NCI-H748 treated with DMSO at 0.1 percent for 48 hours (cell line): ENCODE measurements around the gene FAT4.

Experiments used
- DNase-seq: peaks from one replicate; lab custom pipeline; 2025; lab: John Stamatoyannopoulos, UW

FAT4 gene

GRCh38 chr4:125314676-125315575 lies at the start of gene FAT4:
TSS of gene FAT4 (plus strand) at chr4:125314955. CDS start at chr4:125316412, 1,457 bp downstream.
- DNase-seq: peak; percentile 44

- DNase-seq: no peak
These were observed 48.9 kb upstream of the FAT4 start for GRCh38 chr4:125265846-125266245.

GRCh38 chr4:125266901-125267604 lies 47.7 kb upstream of the FAT4 start:
- DNase-seq: no peak

- DNase-seq: no peak
These were observed 47.1 kb upstream of the FAT4 start for GRCh38 chr4:125267630-125268029.

- no peak for DNase-seq
These were observed 46.5 kb upstream of the FAT4 start for GRCh38 chr4:125268068-125268755.

- no peak for DNase-seq
These were observed 37.9 kb upstream of the FAT4 start for GRCh38 chr4:125276811-125277210.

- DNase-seq: no peak
These were observed 37.0 kb upstream of the FAT4 start for GRCh38 chr4:125277790-125278189.

GRCh38 chr4:125280892-125281403 lies 33.8 kb upstream of the FAT4 start:
- DNase-seq: no peak

- no peak for DNase-seq
These were observed 31.0 kb upstream of the FAT4 start for GRCh38 chr4:125283707-125284279.

GRCh38 chr4:125297116-125297515 lies 17.6 kb upstream of the FAT4 start:
- DNase-seq: no peak

- DNase-seq: no peak
These were observed 11.7 kb upstream of the FAT4 start for GRCh38 chr4:125303058-125303457.

GRCh38 chr4:125303821-125304220 lies 10.9 kb upstream of the FAT4 start:
- DNase-seq: no peak

- DNase-seq: no peak
These were observed 8.6 kb upstream of the FAT4 start for GRCh38 chr4:125306112-125306511.

GRCh38 chr4:125306533-125306932 lies 8.2 kb upstream of the FAT4 start:
- no peak for DNase-seq

GRCh38 chr4:125311503-125311902 lies 3.3 kb upstream of the FAT4 start:
- DNase-seq: no peak

- DNase-seq: peak; percentile 63
These were observed 1.3 kb upstream of the FAT4 start for GRCh38 chr4:125313497-125313896.

GRCh38 chr4:125313989-125314667 lies 627 bp upstream of the FAT4 start:
- no peak for DNase-seq

GRCh38 chr4:125315576-125316400 lies 1.0 kb downstream of the FAT4 start:
- peak; percentile 2 for DNase-seq

- DNase-seq: no peak
These were observed 1.6 kb downstream of the FAT4 start for GRCh38 chr4:125316401-125316790.

- DNase-seq: no peak
These were observed 2.2 kb downstream of the FAT4 start for GRCh38 chr4:125316791-125317524.
